ENCODE measurements around the gene GAS2. TPM values are rescaled to one million over a fixed set of nuclear protein-coding genes. Genes with fewer than 3 reads are reported as not detected.
A peak's percentile ranks its signal among the peaks of the same experiment; 100 is the strongest.

GAS2 gene
- polyA plus RNA-seq, 1 of the 3 experiments (the other 2 are of a cell fraction): 0.72 TPM

- 0 out of 2 replicates have a peak overlapping the region, but pooled peaks have one; percentile 33 for H3K4me2 ChIP-seq
- H4K20me1 ChIP-seq (ENCODE audit: insufficient read depth): no peaks in the 10 kb centered on the region
- ChIA-PET POLR2A (no interaction called here), CTCF (interaction anchor here (1.0 to 7.2 kb wide), 3 partner anchors 8 to 626 kb away, joined by 3 to 45 read pairs (median 3); no protein-coding TSS in a partner anchor)
- 36% methylated on average over 1 of the region's 1 CpG for WGBS (ENCODE audit: low lambda C conversion rate)
- H3K4me3 ChIP-seq (ENCODE audit: low read depth in 2 of 2, low read length in 1 of 2): no peak overlapping the region
- no peaks in the 10 kb centered on the region for H3K79me2 ChIP-seq (ENCODE audit: insufficient read depth)
- no peak overlapping the region for H3K9ac ChIP-seq
- no peaks in the 10 kb centered on the region for H3K9me3 ChIP-seq
- no peaks in the 10 kb centered on the region for H3K9me2 ChIP-seq
- no peak for DNase-seq
- no peaks in the 10 kb centered on the region for H3K27me3 ChIP-seq (ENCODE audit: insufficient read depth)
- TF ChIP-seq PBX3 (IDR thresholded peaks at IDR 0.05) (peak; percentile 23; the same call in 1 of the 2 replicates), MEF2A (IDR thresholded peaks at IDR 0.05; ENCODE audit: borderline replicate concordance, low read depth) (no peak), JUND (IDR thresholded peaks at IDR 0.05) (peak; percentile 11; the same call in 1 of the 2 replicates), TAF1 (IDR thresholded peaks at IDR 0.05; ENCODE audit: borderline replicate concordance, low read depth, low read length) (no peak), NRF1 (IDR thresholded peaks at IDR 0.05; ENCODE audit: low read depth, low read length) (no peak)
- peaks cover 6% of the 10 kb centered on the region for H3F3A ChIP-seq (replicated peaks; ENCODE audit: insufficient read depth)
- H3K36me3 ChIP-seq (replicated peaks in 1 of 2; ENCODE audit: control insufficient read depth in 1 of 2, insufficient read depth in 2 of 2, low read length in 1 of 2): no peaks in the 10 kb centered on the region
- H3K27ac ChIP-seq (ENCODE audit: low read depth in 2 of 2, low read length in 1 of 2): no peak overlapping the region
- H2AFZ ChIP-seq (ENCODE audit: low read depth): peak overlapping the region; percentile 63; the same call in 1 of the 2 replicates
- peaks cover 0 to 21% of the 10 kb centered on the region in 2 experiments; a peak in 2 of 4 replicates for H3K4me1 ChIP-seq (ENCODE audit: control insufficient read depth in 1 of 2, insufficient read depth in 2 of 2, low read depth in 1 of 2, low read length in 1 of 2)
Measured at GRCh38 chr11:22795914-22796313, 129.5 kb downstream of the GAS2 start.

GRCh38 chr11:22797047-22797446 lies 130.6 kb downstream of the GAS2 start:
- 83% methylated on average over 3 of the region's 3 CpGs for WGBS (ENCODE audit: low lambda C conversion rate)
- ChIA-PET CTCF (interaction anchor here (7.2 kb wide), 1 partner anchor 9 kb away, joined by 45 read pairs; no protein-coding TSS in a partner anchor), POLR2A (no interaction called here)
- no peaks in the 10 kb centered on the region for H3K79me2 ChIP-seq (ENCODE audit: insufficient read depth)
- no peak overlapping the region for H3K4me2 ChIP-seq
- peaks cover 0 to 16% of the 10 kb centered on the region in 2 experiments; a peak in 2 of 4 replicates for H3K4me1 ChIP-seq (ENCODE audit: control insufficient read depth in 1 of 2, insufficient read depth in 2 of 2, low read depth in 1 of 2, low read length in 1 of 2)
- DNase-seq: no peak
- H3K36me3 ChIP-seq (replicated peaks in 1 of 2; ENCODE audit: control insufficient read depth in 1 of 2, insufficient read depth in 2 of 2, low read length in 1 of 2): no peaks in the 10 kb centered on the region
- no peaks in the 10 kb centered on the region for H3K27me3 ChIP-seq (ENCODE audit: insufficient read depth)
- H3K9me2 ChIP-seq: no peaks in the 10 kb centered on the region
- TF ChIP-seq SMC3 (IDR thresholded peaks at IDR 0.05; ENCODE audit: low read depth, low read length) (no peak), PBX3 (IDR thresholded peaks at IDR 0.05) (no peak), MXI1 (IDR thresholded peaks at IDR 0.05; ENCODE audit: low read depth, low read length) (no peak), MAX (IDR thresholded peaks at IDR 0.05; ENCODE audit: low read depth) (no peak), NRF1 (IDR thresholded peaks at IDR 0.05; ENCODE audit: low read depth, low read length) (no peak), GABPA (IDR thresholded peaks at IDR 0.05; ENCODE audit: low read depth) (no peak), USF1 (IDR thresholded peaks at IDR 0.05; ENCODE audit: borderline replicate concordance, low read depth) (no peak), RAD21 (IDR thresholded peaks at IDR 0.05; ENCODE audit: low read length) (no peak), TAF1 (IDR thresholded peaks at IDR 0.05; ENCODE audit: borderline replicate concordance, low read depth, low read length) (no peak), FOXM1 (IDR thresholded peaks at IDR 0.05; ENCODE audit: low read depth) (no peak), GATA2 (CRISPR knock-in tag; IDR thresholded peaks at IDR 0.05) (no peak), POLR2AphosphoS5 (IDR thresholded peaks at IDR 0.05; ENCODE audit: low read depth, low read length) (no peak), EZH2phosphoT487 (IDR thresholded peaks at IDR 0.05; ENCODE audit: borderline replicate concordance, low read depth) (no peak), RCOR1 (IDR thresholded peaks at IDR 0.05; ENCODE audit: low read length) (no peak), JUND (IDR thresholded peaks at IDR 0.05) (no peak), MEF2A (IDR thresholded peaks at IDR 0.05; ENCODE audit: borderline replicate concordance, low read depth) (no peak)
- H3K4me3 ChIP-seq (ENCODE audit: low read depth in 2 of 2, low read length in 1 of 2): no peak overlapping the region
- H3K9me3 ChIP-seq: no peaks in the 10 kb centered on the region
- H3F3A ChIP-seq (replicated peaks; ENCODE audit: insufficient read depth): peaks cover 6% of the 10 kb centered on the region
- H3K9ac ChIP-seq: no peak overlapping the region
- H3K27ac ChIP-seq (ENCODE audit: low read depth in 2 of 2, low read length in 1 of 2): no peak overlapping the region
- no peak overlapping the region for H2AFZ ChIP-seq (ENCODE audit: low read depth)
- H4K20me1 ChIP-seq (ENCODE audit: insufficient read depth): no peaks in the 10 kb centered on the region

Data from SK-N-SH (cell line).